SK-N-SH treated with all-trans-retinoic acid at 6 μM for 48 hours (cell line): ENCODE measurements around the gene SERP2.
"Not testable (repeated sequence)": the region's sequence is repeated elsewhere in the genome, so short reads cannot be mapped to it uniquely, and the experiment has no call there.

Experiments
- ARNTL ChIP-seq: fragments of 450-650 bp; formaldehyde crosslinking; IDR thresholded peaks from 2 replicates; pipeline ENCODE4 v1.5.0; 2020; ENCODE audit warnings: low read depth, mild to moderate bottlenecking, moderate library complexity, borderline replicate concordance
- BACH2 ChIP-seq: fragments of 250-450 bp; sonication (Bioruptor Pico); IDR thresholded peaks from 2 replicates; pipeline ENCODE4 v1.9.0; 2021; ENCODE audit warnings: mild to moderate bottlenecking, borderline replicate concordance
- GLIS3 ChIP-seq: fragments of 250-450 bp; sonication (Bioruptor Pico); IDR thresholded peaks from 2 replicates; pipeline ENCODE4 v1.5.0; 2020; ENCODE audit warnings: mild to moderate bottlenecking, moderate library complexity
- ISL1 ChIP-seq: fragments of 250-450 bp; sonication (Bioruptor Pico); IDR thresholded peaks from 2 replicates; pipeline ENCODE4 v2.1.2; 2022; ENCODE audit warnings: mild to moderate bottlenecking, moderate library complexity
- PATZ1 ChIP-seq: fragments of 250-450 bp; sonication (Bioruptor Pico); IDR thresholded peaks from 2 replicates; pipeline ENCODE4 v1.8.0; 2020; ENCODE audit warnings: mild to moderate bottlenecking, moderate library complexity, borderline replicate concordance
- RARB ChIP-seq: fragments of 250-450 bp; sonication (Bioruptor Pico); IDR thresholded peaks from 2 replicates; pipeline ENCODE4 v1.8.0; 2021; ENCODE audit warnings: mild to moderate bottlenecking, moderate library complexity
- SNAI2 ChIP-seq: fragments of 250-450 bp; sonication (Bioruptor Pico); IDR thresholded peaks from 2 replicates; pipeline ENCODE4 v1.5.0; 2020; ENCODE audit warnings: mild to moderate bottlenecking, moderate library complexity
- TCF4 ChIP-seq: fragments of 250-450 bp; sonication (Bioruptor Pico); IDR thresholded peaks from 2 replicates; pipeline ENCODE4 v1.8.0; 2021; ENCODE audit warnings: mild to moderate bottlenecking, moderate library complexity, borderline replicate concordance
- TOX ChIP-seq: fragments of 250-450 bp; sonication (Bioruptor Pico); IDR thresholded peaks from 2 replicates; pipeline ENCODE4 v1.8.0; 2021; ENCODE audit warnings: mild to moderate bottlenecking, moderate library complexity, borderline replicate concordance
- ZNF70 ChIP-seq: fragments of 450-650 bp; formaldehyde crosslinking; IDR thresholded peaks from 2 replicates; pipeline ENCODE4 v1.5.0; 2020; ENCODE audit warnings: mild to moderate bottlenecking, moderate library complexity
- TF ChIP-seq, protein P1 (sequence below): fragments of 250-450 bp; sonication (Bioruptor Pico); IDR thresholded peaks from 2 replicates; pipeline ENCODE4 v1.5.1; 2021; ENCODE audit warnings: mild to moderate bottlenecking, moderate library complexity
- TF ChIP-seq, protein P2 (sequence below): fragments of 250-450 bp; sonication (Bioruptor Pico); IDR thresholded peaks from 2 replicates; pipeline ENCODE4 v1.5.1; 2020; ENCODE audit warnings: low read depth, mild to moderate bottlenecking, moderate library complexity

DNA sequence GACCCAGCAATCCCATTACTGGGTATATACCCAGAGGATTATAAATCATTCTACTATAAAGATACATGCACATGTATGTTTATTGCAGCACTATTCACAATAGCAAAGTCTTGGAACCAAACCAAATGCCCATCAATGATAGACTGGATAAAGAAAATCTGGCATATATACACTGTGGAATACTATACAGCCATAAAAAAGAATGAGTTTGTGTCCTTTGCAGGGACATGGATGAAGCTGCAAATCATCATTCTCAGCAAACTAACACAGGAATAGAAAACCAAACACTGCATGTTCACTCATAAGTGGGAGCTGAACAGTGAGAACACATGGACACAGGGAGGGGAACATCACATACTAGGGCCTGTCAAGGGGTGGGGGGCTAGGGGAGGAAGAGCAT is 44.6 kb upstream of the SERP2 start:
- TF ChIP-seq, protein P1, sequence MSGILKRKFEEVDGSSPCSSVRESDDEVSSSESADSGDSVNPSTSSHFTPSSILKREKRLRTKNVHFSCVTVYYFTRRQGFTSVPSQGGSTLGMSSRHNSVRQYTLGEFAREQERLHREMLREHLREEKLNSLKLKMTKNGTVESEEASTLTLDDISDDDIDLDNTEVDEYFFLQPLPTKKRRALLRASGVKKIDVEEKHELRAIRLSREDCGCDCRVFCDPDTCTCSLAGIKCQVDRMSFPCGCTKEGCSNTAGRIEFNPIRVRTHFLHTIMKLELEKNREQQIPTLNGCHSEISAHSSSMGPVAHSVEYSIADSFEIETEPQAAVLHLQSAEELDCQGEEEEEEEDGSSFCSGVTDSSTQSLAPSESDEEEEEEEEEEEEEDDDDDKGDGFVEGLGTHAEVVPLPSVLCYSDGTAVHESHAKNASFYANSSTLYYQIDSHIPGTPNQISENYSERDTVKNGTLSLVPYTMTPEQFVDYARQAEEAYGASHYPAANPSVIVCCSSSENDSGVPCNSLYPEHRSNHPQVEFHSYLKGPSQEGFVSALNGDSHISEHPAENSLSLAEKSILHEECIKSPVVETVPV (CRISPR knock-in tag), result not testable (repeated sequence)
- TF ChIP-seq GLIS3 (CRISPR knock-in tag); ARNTL (CRISPR knock-in tag); PATZ1 (CRISPR knock-in tag); ZNF70 (CRISPR knock-in tag); SNAI2 (CRISPR knock-in tag); BACH2 (CRISPR knock-in tag); TOX (CRISPR knock-in tag); ISL1; TCF4 (CRISPR knock-in tag); RARB: not testable (repeated sequence)
- TF ChIP-seq, protein P2, sequence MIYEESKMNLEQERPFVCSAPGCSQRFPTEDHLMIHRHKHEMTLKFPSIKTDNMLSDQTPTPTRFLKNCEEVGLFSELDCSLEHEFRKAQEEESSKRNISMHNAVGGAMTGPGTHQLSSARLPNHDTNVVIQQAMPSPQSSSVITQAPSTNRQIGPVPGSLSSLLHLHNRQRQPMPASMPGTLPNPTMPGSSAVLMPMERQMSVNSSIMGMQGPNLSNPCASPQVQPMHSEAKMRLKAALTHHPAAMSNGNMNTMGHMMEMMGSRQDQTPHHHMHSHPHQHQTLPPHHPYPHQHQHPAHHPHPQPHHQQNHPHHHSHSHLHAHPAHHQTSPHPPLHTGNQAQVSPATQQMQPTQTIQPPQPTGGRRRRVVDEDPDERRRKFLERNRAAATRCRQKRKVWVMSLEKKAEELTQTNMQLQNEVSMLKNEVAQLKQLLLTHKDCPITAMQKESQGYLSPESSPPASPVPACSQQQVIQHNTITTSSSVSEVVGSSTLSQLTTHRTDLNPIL (CRISPR knock-in tag), result not testable (repeated sequence)
